HepG2 (cell line): ENCODE results near the gene SNUPN. TPM values are rescaled to one million over a fixed set of nuclear protein-coding genes. Genes with fewer than 3 reads are reported as not detected.

Experiments used
- CEBPZ ChIP-seq: IDR thresholded peaks from 2 replicates; pipeline ENCODE4 v1.6.1; 2012; ENCODE audit warnings: low read length, improper control_type of control experiment
- FLYWCH1 ChIP-seq: sonication (generic); formaldehyde crosslinking; IDR thresholded peaks from 2 replicates; pipeline ENCODE4 v1.8.1; 2023; ENCODE audit warnings: mild to moderate bottlenecking, missing genetic modification reagents
- GLI4 ChIP-seq: sonication (generic); formaldehyde crosslinking; IDR thresholded peaks from 2 replicates; pipeline ENCODE4 v1.5.1; 2020; ENCODE audit warnings: missing genetic modification reagents, mild to moderate bottlenecking, moderate library complexity, borderline replicate concordance
- HDAC2 ChIP-seq: sonication (generic); formaldehyde crosslinking; IDR thresholded peaks from 2 replicates; pipeline ENCODE4 v1.4.0; 2020; ENCODE audit warnings: missing genetic modification reagents
- KIAA2018 ChIP-seq: sonication (generic); formaldehyde crosslinking; IDR thresholded peaks from 2 replicates; pipeline ENCODE4 v1.5.0; 2020; ENCODE audit warnings: mild to moderate bottlenecking, missing genetic modification reagents, borderline replicate concordance
- PCBP1 ChIP-seq: fragments of 200-400 bp; formaldehyde crosslinking; IDR thresholded peaks from 2 replicates; pipeline ENCODE4 v1.6.1; 2017; ENCODE audit warnings: mild to moderate bottlenecking, low read depth, low read length, borderline replicate concordance
- RFX5 ChIP-seq: IDR thresholded peaks from 2 replicates; pipeline ENCODE4 v1.6.1; 2011; ENCODE audit warnings: low read depth, low read length, improper control_type of control experiment
- TCF7L2 ChIP-seq: IDR thresholded peaks from 2 replicates; pipeline ENCODE4 v1.6.1; 2011; ENCODE audit warnings: mild to moderate bottlenecking, low read depth, low read length, moderate library complexity
- ZBTB44 ChIP-seq: sonication (generic); formaldehyde crosslinking; IDR thresholded peaks from 2 replicates; pipeline ENCODE4 v1.4.0; 2020; ENCODE audit warnings: missing genetic modification reagents
- ZNF383 ChIP-seq: sonication (generic); formaldehyde crosslinking; IDR thresholded peaks from 2 replicates; pipeline ENCODE4 v1.4.0; 2020; ENCODE audit warnings: missing genetic modification reagents, mild to moderate bottlenecking, borderline replicate concordance
- ZNF546 ChIP-seq: sonication (generic); formaldehyde crosslinking; conservative IDR thresholded peaks from 2 replicates; pipeline ENCODE4 v1.8.1; 2023; ENCODE audit warnings: mild to moderate bottlenecking, missing genetic modification reagents
- ZNF607 ChIP-seq: sonication (generic); formaldehyde crosslinking; IDR thresholded peaks from 2 replicates; pipeline ENCODE4 v1.5.1; 2020; ENCODE audit warnings: missing genetic modification reagents, mild to moderate bottlenecking, borderline replicate concordance
- ZNF709 ChIP-seq: sonication (generic); formaldehyde crosslinking; IDR thresholded peaks from 2 replicates; pipeline ENCODE4 v1.5.0; 2020; ENCODE audit warnings: mild to moderate bottlenecking, missing genetic modification reagents
- ZNF747 ChIP-seq: sonication (generic); formaldehyde crosslinking; IDR thresholded peaks from 2 replicates; pipeline ENCODE4 v1.8.1; 2023; ENCODE audit warnings: missing genetic modification reagents, mild to moderate bottlenecking, borderline replicate concordance
- ZSCAN9 ChIP-seq: IDR thresholded peaks from 2 replicates; pipeline ENCODE4 v1.6.1; 2016; ENCODE audit warnings: borderline replicate concordance
- polyA plus RNA-seq, 8 experiments: library from polyadenylated mRNA; depleted of rRNA in 3 of 8; stranded (reverse) in 7 of 8; unstranded in 1 of 8; fragments of >200 nt; fragmentation: Illumina TruSeq in 4 of 8; extraction: Trizol in 4 of 8; gene quantifications; 2 replicates each; pipeline versions ENCODE4 v1.2.1 to v1.2.3, GENCODE V29; 2011 to 2016; ENCODE audit warnings: low read depth in 4 of 8, missing spikeins in 1 of 8, mixed read lengths in 1 of 8; ENCODE audit not compliant: insufficient read depth in 1 of 8
- total RNA-seq, 5 experiments: library from RNA; depleted of rRNA; stranded (reverse); fragments of >200 nt; fragmentation: Illumina TruSeq; extraction: Trizol; gene quantifications; 2 replicates each; pipeline ENCODE4 v1.2.3, GENCODE V29; 2016; ENCODE audit warnings: low read depth in 1 of 5

The SNUPN gene
- total and polyA plus RNA-seq, 2 of the 13 experiments (the other 11 are each of a cell fraction or from before 2014, with no cell fraction given) = 9.0 to 16.4 TPM

- TF ChIP-seq KIAA2018 (CRISPR knock-in tag) (no peak), RFX5 (peak; percentile 7; the same call in 1 of the 2 replicates), CEBPZ (no peak), ZNF709 (peak; percentile 73; the same call in 1 of the 2 replicates), ZNF546 (peak; percentile 85), HDAC2 (peak; percentile 64), ZNF383 (CRISPR knock-in tag) (no peak), GLI4 (CRISPR knock-in tag) (peak; percentile 71; the same call in 1 of the 2 replicates), FLYWCH1 (CRISPR knock-in tag) (no peak), ZBTB44 (CRISPR knock-in tag) (peak; percentile 70; the same call in 1 of the 2 replicates), ZSCAN9 (CRISPR knock-in tag) (peak; percentile 72; the same call in 1 of the 2 replicates), ZNF747 (CRISPR knock-in tag) (0 out of 2 replicates have a peak, but pooled peaks have one; percentile 70), ZNF607 (CRISPR knock-in tag) (peak; percentile 94), PCBP1 (no peak), TCF7L2 (no peak)
Measured at GRCh38 chr15:75639709-75640482, 14.4 kb upstream of the SNUPN start, which contains the start of gene IMP3 (continued).
